ENCODE results near the gene GLYATL3.

The GLYATL3 gene

GRCh38 chr6:49490633-49491032 is 9.1 kb upstream of the GLYATL3 start:
- DNase-seq: no peak
- no peaks in the 10 kb centered on the region for H3K4me1 ChIP-seq
- no peaks in the 10 kb centered on the region for H3K27me3 ChIP-seq
- no peak overlapping the region for H3K4me3 ChIP-seq (ENCODE audit: low read depth, low read length)
- peaks cover 12% of the 10 kb centered on the region for H3K36me3 ChIP-seq
- no peak for TF ChIP-seq CTCF (IDR thresholded peaks at IDR 0.05; ENCODE audit: low read depth, low read length)
- H3K9me3 ChIP-seq: no peaks in the 10 kb centered on the region

GRCh38 chr6:49497304-49497703 is 2.4 kb upstream of the GLYATL3 start:
- Histone ChIP-seq H3K9me3 (no peaks in the 10 kb centered on the region), H3K4me1 (no peaks in the 10 kb centered on the region), H3K36me3 (no peaks in the 10 kb centered on the region), H3K4me3 (ENCODE audit: low read depth, low read length) (no peak overlapping the region), H3K27me3 (peaks cover 19% of the 10 kb centered on the region)
- DNase-seq: no peak
- TF ChIP-seq CTCF (IDR thresholded peaks at IDR 0.05; ENCODE audit: low read depth, low read length): no peak

- Histone ChIP-seq H3K4me1 (no peaks in the 10 kb centered on the region), H3K9me3 (no peaks in the 10 kb centered on the region), H3K4me3 (ENCODE audit: low read depth, low read length) (no peak overlapping the region), H3K36me3 (no peaks in the 10 kb centered on the region), H3K27me3 (peaks cover 19% of the 10 kb centered on the region)
- no peak for TF ChIP-seq CTCF (IDR thresholded peaks at IDR 0.05; ENCODE audit: low read depth, low read length)
- DNase-seq: no peak
Measured at GRCh38 chr6:49499126-49499525, 597 bp upstream of the GLYATL3 start.

DNA sequence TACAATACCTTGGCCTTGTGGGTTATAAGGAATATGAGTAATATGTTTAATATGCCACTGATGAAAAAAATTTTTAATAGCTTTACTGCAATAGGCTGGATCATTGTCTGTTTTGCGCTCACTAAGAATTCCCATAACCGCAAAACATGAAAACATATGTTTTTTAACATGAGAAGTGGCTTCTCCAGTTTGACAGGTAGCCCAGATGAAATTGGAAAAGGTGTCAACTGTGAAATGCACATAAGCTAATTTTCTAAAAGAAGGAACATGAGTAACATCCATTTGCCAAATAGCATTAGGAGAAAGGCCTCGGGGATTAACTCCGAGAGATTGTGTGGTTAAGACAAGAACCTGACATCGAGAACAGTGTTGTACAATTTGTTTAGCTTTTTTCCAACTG is 4.9 kb downstream of the GLYATL3 start:
- Histone ChIP-seq H3K4me3 (ENCODE audit: low read depth, low read length) (no peak overlapping the region), H3K9me3 (no peaks in the 10 kb centered on the region), H3K4me1 (no peaks in the 10 kb centered on the region), H3K36me3 (no peaks in the 10 kb centered on the region), H3K27me3 (no peaks in the 10 kb centered on the region)
- no peak for TF ChIP-seq CTCF (IDR thresholded peaks at IDR 0.05; ENCODE audit: low read depth, low read length)
- no peak for DNase-seq

- H3K4me1 ChIP-seq: no peaks in the 10 kb centered on the region
- H3K36me3 ChIP-seq: no peaks in the 10 kb centered on the region
- no peak for TF ChIP-seq CTCF (IDR thresholded peaks at IDR 0.05; ENCODE audit: low read depth, low read length)
- H3K4me3 ChIP-seq (ENCODE audit: low read depth, low read length): no peak overlapping the region
- no peaks in the 10 kb centered on the region for H3K27me3 ChIP-seq
- DNase-seq: no peak
- no peaks in the 10 kb centered on the region for H3K9me3 ChIP-seq
Measured at GRCh38 chr6:49506569-49507111, 6.9 kb downstream of the GLYATL3 start.

DNA sequence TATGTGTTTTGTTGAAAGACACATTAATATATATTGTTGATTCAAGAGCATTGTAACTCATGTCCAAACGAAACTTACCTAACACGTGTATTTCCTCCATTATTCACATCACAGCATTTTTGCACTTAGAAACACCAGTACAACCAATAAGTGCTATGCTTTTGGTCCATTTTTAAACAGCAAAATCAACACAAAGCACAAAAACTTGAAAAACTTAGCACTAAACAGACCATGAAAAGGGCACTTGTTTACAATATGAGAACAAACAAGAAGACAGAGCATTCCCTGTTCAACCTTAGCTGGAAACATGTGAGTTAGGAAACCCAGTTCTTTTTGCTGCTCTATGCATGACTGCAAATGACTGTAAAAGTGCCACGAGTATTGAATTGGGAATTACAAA is 9.6 kb downstream of the GLYATL3 start:
- Histone ChIP-seq H3K4me3 (ENCODE audit: low read depth, low read length) (no peak overlapping the region), H3K9me3 (no peaks in the 10 kb centered on the region), H3K36me3 (no peaks in the 10 kb centered on the region), H3K4me1 (no peaks in the 10 kb centered on the region), H3K27me3 (peaks cover 10% of the 10 kb centered on the region; the same call in 1 of the 2 replicates)
- no peak for DNase-seq
- TF ChIP-seq CTCF (IDR thresholded peaks at IDR 0.05; ENCODE audit: low read depth, low read length): no peak
